ENCODE measurements around the gene TEX2.

Gene TEX2

DNA sequence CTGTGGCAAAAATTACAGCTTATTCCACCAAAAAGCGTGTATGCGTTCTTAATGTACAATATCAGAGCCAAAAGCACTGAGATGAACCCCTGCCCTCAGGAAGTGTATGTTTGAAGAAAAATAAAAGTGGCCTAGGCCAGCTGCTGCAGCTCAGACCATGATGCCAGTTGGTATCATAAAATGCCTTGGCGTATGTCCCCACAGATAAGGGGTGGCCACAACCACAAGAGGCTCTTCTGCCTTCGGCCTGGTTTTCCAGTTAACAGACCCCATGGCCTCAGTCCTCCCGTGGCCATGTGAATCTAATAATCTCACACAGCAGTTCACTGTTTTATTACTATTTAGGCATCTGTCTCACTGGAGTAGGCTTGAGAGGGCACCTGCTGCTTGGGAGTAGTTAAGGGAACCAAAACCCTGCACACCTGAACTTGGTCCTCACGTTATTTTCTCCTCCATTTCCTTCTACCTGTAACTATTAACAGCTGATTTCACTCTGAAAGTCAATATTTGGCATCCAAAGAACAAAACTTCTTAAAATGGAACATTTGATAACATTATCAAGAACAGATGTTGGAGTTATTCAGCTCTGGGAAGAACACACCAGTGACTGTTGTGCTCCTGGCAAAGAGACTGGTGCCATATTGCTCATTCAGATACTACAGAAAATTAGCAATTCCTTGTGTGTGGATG, 98.3 kb downstream of the TEX2 start:
- no peak overlapping the region for H3K4me3 ChIP-seq (replicated peaks; ENCODE audit: insufficient read depth, low read length)
- no peak for DNase-seq (ENCODE audit: low read depth in 1 of 2, low spot score in 1 of 2)
- H3K27me3 ChIP-seq (ENCODE audit: insufficient read depth, poor library complexity, severe bottlenecking), result no peaks in the 10 kb centered on the region
- no peak overlapping the region for H3K27ac ChIP-seq (replicated peaks)
- TF ChIP-seq SPI1 (IDR thresholded peaks at IDR 0.05; ENCODE audit: borderline replicate concordance, low read depth) (no peak), POLR2AphosphoS5 (IDR thresholded peaks at IDR 0.05; ENCODE audit: low read depth) (no peak), GABPA (IDR thresholded peaks at IDR 0.05; ENCODE audit: low read depth) (no peak)
- TF ChIP-seq, protein P1, sequence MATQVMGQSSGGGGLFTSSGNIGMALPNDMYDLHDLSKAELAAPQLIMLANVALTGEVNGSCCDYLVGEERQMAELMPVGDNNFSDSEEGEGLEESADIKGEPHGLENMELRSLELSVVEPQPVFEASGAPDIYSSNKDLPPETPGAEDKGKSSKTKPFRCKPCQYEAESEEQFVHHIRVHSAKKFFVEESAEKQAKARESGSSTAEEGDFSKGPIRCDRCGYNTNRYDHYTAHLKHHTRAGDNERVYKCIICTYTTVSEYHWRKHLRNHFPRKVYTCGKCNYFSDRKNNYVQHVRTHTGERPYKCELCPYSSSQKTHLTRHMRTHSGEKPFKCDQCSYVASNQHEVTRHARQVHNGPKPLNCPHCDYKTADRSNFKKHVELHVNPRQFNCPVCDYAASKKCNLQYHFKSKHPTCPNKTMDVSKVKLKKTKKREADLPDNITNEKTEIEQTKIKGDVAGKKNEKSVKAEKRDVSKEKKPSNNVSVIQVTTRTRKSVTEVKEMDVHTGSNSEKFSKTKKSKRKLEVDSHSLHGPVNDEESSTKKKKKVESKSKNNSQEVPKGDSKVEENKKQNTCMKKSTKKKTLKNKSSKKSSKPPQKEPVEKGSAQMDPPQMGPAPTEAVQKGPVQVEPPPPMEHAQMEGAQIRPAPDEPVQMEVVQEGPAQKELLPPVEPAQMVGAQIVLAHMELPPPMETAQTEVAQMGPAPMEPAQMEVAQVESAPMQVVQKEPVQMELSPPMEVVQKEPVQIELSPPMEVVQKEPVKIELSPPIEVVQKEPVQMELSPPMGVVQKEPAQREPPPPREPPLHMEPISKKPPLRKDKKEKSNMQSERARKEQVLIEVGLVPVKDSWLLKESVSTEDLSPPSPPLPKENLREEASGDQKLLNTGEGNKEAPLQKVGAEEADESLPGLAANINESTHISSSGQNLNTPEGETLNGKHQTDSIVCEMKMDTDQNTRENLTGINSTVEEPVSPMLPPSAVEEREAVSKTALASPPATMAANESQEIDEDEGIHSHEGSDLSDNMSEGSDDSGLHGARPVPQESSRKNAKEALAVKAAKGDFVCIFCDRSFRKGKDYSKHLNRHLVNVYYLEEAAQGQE (IDR thresholded peaks at IDR 0.05; ENCODE audit: insufficient replicate concordance, low read depth), result no peak
- TF ChIP-seq, protein P2, sequence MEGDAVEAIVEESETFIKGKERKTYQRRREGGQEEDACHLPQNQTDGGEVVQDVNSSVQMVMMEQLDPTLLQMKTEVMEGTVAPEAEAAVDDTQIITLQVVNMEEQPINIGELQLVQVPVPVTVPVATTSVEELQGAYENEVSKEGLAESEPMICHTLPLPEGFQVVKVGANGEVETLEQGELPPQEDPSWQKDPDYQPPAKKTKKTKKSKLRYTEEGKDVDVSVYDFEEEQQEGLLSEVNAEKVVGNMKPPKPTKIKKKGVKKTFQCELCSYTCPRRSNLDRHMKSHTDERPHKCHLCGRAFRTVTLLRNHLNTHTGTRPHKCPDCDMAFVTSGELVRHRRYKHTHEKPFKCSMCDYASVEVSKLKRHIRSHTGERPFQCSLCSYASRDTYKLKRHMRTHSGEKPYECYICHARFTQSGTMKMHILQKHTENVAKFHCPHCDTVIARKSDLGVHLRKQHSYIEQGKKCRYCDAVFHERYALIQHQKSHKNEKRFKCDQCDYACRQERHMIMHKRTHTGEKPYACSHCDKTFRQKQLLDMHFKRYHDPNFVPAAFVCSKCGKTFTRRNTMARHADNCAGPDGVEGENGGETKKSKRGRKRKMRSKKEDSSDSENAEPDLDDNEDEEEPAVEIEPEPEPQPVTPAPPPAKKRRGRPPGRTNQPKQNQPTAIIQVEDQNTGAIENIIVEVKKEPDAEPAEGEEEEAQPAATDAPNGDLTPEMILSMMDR (IDR thresholded peaks at IDR 0.05; ENCODE audit: insufficient read depth, low read length), result no peak

DNA sequence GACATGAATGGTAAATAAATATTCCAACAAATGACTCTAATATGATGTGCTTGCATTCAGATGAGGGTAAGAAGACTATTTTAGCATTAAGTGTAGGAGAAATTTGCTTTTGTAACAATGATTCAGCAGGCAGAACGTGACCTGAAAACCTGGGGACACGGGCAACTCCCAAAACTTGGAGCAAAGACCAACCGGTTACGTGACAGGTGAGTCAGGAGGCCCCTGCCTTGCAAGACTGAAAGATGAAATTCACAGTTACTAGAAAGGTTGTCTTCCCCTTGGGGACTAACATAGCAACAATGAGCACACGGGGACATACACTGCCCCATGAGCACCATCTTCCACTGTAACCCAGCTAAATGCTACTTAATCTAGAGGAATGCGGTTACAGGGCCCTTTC, 99.6 kb downstream of the TEX2 start:
- no peak for DNase-seq (ENCODE audit: low read depth in 1 of 2, low spot score in 1 of 2)
- Histone ChIP-seq H3K4me3 (replicated peaks; ENCODE audit: insufficient read depth, low read length) (no peak overlapping the region), H3K27me3 (ENCODE audit: insufficient read depth, poor library complexity, severe bottlenecking) (no peaks in the 10 kb centered on the region), H3K27ac (replicated peaks) (no peak overlapping the region)
- TF ChIP-seq SPI1 (IDR thresholded peaks at IDR 0.05; ENCODE audit: borderline replicate concordance, low read depth) (no peak), GABPA (IDR thresholded peaks at IDR 0.05; ENCODE audit: low read depth) (no peak), POLR2AphosphoS5 (IDR thresholded peaks at IDR 0.05; ENCODE audit: low read depth) (no peak)
- TF ChIP-seq, protein P1 (IDR thresholded peaks at IDR 0.05; ENCODE audit: insufficient replicate concordance, low read depth), result no peak
- TF ChIP-seq, protein P2 (IDR thresholded peaks at IDR 0.05; ENCODE audit: insufficient read depth, low read length), result no peak

DNA sequence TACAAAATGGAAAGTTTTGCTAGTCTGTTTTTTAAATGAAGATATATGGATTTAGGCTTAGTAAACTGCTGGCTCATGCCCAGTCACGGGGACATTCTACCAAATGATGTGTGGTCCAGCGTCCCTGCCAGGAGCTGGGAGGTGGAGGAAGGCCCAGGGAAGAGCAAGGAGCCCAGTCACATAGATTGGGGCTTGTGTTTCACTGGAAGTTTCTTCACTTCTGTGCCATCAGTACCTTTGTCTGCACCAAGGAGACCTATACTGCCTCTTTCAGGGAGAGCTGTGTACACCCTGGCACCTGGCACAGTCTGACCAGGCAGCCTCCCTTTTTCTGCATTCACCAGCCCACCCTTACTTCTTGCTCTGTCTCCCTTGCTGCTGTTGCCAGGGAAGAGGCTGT, 100.5 kb downstream of the TEX2 start:
- no peak overlapping the region for H3K4me3 ChIP-seq (replicated peaks; ENCODE audit: insufficient read depth, low read length)
- no peaks in the 10 kb centered on the region for H3K27me3 ChIP-seq (ENCODE audit: insufficient read depth, poor library complexity, severe bottlenecking)
- no peak for DNase-seq (ENCODE audit: low read depth in 1 of 2, low spot score in 1 of 2)
- no peak overlapping the region for H3K27ac ChIP-seq (replicated peaks)
- TF ChIP-seq, protein P2 (IDR thresholded peaks at IDR 0.05; ENCODE audit: insufficient read depth, low read length), result no peak
- TF ChIP-seq SPI1 (IDR thresholded peaks at IDR 0.05; ENCODE audit: borderline replicate concordance, low read depth) (no peak), GABPA (IDR thresholded peaks at IDR 0.05; ENCODE audit: low read depth) (no peak), POLR2AphosphoS5 (IDR thresholded peaks at IDR 0.05; ENCODE audit: low read depth) (no peak)
- TF ChIP-seq, protein P1 (IDR thresholded peaks at IDR 0.05; ENCODE audit: insufficient replicate concordance, low read depth), result no peak

All from HL-60 (cell line).